ENCODE results near the gene ZMYM4.

DNA sequence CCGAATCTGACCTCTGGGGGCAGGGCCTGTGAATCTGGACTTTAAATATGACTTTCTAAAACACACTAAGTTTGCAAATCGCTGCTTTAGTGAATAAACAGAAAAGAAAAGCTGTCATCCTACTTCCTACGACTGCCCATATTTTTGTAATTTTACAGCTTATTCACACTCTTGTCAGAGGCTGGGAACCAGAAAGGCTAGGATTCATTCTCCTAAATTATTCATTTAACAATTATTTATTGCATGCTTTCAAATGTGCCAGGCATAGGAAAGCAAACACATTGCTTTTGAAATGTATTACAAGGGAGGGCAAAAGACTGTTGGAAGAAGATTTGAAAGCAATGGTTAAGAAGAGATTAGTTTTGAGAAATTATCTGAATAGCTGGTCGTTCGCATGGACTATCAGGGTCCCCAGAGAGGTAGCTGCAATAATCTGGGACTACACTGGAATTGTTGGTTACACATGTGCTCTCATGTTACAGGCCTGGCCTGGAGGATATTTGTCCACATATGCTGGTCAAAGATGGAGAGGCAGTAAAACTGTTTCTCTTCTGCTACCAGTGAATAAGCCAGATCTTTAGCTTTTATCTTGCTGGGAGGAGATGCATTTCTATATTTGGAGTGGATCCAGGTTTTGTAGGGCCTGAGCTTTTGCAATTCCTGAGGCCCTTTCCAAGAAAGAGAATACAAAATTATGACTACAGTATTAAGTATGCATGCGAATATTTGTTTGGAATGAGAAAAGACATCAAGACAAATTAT, 46.0 kb upstream of the ZMYM4 start:
- TF ChIP-seq, protein P1, sequence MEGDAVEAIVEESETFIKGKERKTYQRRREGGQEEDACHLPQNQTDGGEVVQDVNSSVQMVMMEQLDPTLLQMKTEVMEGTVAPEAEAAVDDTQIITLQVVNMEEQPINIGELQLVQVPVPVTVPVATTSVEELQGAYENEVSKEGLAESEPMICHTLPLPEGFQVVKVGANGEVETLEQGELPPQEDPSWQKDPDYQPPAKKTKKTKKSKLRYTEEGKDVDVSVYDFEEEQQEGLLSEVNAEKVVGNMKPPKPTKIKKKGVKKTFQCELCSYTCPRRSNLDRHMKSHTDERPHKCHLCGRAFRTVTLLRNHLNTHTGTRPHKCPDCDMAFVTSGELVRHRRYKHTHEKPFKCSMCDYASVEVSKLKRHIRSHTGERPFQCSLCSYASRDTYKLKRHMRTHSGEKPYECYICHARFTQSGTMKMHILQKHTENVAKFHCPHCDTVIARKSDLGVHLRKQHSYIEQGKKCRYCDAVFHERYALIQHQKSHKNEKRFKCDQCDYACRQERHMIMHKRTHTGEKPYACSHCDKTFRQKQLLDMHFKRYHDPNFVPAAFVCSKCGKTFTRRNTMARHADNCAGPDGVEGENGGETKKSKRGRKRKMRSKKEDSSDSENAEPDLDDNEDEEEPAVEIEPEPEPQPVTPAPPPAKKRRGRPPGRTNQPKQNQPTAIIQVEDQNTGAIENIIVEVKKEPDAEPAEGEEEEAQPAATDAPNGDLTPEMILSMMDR (IDR thresholded peaks at IDR 0.05): no peak
- no peak for TF ChIP-seq POLR2A (IDR thresholded peaks at IDR 0.05)

Data from esophagus squamous epithelium (tissue), 4 donors.